RWPE1 (cell line): ENCODE data around the gene EGFR.

Source experiments
- CTCF ChIA-PET: fragments of 350-600 bp; sonication (Branson Sonifier 250); formaldehyde crosslinking; extraction: SDS; loops from one replicate; lab custom pipeline; 2021; lab: Yijun Ruan, JAX
- POLR2A ChIA-PET: fragments of 400-600 bp; formaldehyde crosslinking; extraction: SDS; loops from one replicate; lab custom pipeline; 2020; ENCODE audit warnings: antibody characterized with exemption; ENCODE audit not compliant: low non-redundant PET; lab: Yijun Ruan, JAX
- DNase-seq: peaks from one replicate; pipeline ENCODE4 v3.0.0; 2012; ENCODE audit warnings: low spot score
- H3K27ac ChIP-seq: fragments of 450-650 bp; 2 replicates; pipeline ENCODE4 v1.5.1; 2017
- TF ChIP-seq, protein P1 (sequence below): fragments of 450-650 bp; conservative IDR thresholded peaks from 2 replicates; pipeline ENCODE4 v1.5.1; 2017; ENCODE audit warnings: low read depth, mild to moderate bottlenecking

EGFR gene

DNA sequence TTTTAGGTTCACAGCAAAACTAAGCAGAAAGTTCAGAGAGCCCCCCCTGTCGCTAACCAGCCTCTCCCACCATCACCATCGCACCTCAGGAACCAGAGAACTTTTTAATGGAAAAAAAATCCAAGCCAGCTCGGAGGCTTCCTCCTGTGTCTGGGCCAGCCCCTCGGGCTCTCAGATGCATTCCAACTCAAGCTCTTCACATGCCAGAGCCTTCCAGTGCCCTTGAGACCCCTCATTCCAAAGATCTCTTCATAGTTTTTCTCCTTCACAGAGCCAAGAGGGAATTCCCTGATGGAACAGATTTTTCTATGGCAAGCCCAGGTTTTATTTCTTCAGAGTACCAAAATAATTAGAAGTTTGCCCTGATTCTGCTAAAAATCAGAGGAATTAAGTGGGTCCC lies 192.9 kb downstream of the EGFR start:
- POLR2A ChIA-PET, result no interaction called here
- peak overlapping the region; percentile 2; the same call in 1 of the 2 replicates for H3K27ac ChIP-seq
- TF ChIP-seq, protein P1, sequence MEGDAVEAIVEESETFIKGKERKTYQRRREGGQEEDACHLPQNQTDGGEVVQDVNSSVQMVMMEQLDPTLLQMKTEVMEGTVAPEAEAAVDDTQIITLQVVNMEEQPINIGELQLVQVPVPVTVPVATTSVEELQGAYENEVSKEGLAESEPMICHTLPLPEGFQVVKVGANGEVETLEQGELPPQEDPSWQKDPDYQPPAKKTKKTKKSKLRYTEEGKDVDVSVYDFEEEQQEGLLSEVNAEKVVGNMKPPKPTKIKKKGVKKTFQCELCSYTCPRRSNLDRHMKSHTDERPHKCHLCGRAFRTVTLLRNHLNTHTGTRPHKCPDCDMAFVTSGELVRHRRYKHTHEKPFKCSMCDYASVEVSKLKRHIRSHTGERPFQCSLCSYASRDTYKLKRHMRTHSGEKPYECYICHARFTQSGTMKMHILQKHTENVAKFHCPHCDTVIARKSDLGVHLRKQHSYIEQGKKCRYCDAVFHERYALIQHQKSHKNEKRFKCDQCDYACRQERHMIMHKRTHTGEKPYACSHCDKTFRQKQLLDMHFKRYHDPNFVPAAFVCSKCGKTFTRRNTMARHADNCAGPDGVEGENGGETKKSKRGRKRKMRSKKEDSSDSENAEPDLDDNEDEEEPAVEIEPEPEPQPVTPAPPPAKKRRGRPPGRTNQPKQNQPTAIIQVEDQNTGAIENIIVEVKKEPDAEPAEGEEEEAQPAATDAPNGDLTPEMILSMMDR, result no peak
- no peak for DNase-seq
- CTCF ChIA-PET, result interaction anchor here (0.5 to 1.8 kb wide), 2 partner anchors 26 to 44 kb away, joined by 3 to 5 read pairs; no protein-coding TSS in a partner anchor

DNA sequence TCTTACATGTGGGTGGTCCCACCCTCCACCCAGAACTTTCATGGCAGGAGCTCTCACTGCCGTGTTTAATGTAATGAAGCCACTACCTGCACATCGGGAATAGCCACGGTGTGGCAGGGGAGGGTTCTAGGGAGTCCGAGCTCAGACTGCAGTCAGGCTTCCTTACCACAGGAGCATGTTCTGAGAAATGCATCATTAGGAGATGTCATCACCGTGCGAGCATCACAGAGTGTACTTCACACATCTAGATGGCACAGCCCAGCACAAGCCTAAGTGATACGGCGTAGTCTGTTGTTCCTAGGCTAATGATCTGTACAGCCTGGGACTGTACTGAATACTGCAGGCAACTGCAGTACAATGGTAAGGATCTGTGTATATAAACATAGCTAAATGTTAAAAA lies 193.4 kb downstream of the EGFR start:
- TF ChIP-seq, protein P1, result no peak
- CTCF ChIA-PET, result interaction anchor here (0.5 to 1.8 kb wide), 2 partner anchors 26 to 43 kb away, joined by 3 to 5 read pairs; no protein-coding TSS in a partner anchor
- peak overlapping the region; percentile 2; the same call in 1 of the 2 replicates for H3K27ac ChIP-seq
- no peak for DNase-seq
- POLR2A ChIA-PET, result no interaction called here

- TF ChIP-seq, protein P1, result no peak
- ChIA-PET CTCF (interaction anchor here (1.8 kb wide), 1 partner anchor 43 kb away, joined by 5 read pairs; no protein-coding TSS in a partner anchor), POLR2A (no interaction called here)
- peak overlapping the region; percentile 48 for H3K27ac ChIP-seq
- DNase-seq, result no peak
Observed at GRCh38 chr7:55212838-55213237, 194.0 kb downstream of the EGFR start.

- ChIA-PET POLR2A (no interaction called here), CTCF (interaction anchor here (0.5 to 0.9 kb wide), 2 partner anchors 18 to 75 kb away, joined by 3 read pairs; no protein-coding TSS in a partner anchor)
- H3K27ac ChIP-seq, result no peak overlapping the region
- TF ChIP-seq, protein P1, result no peak
- DNase-seq, result no peak
Observed at GRCh38 chr7:55214707-55215106, 195.9 kb downstream of the EGFR start.

DNA sequence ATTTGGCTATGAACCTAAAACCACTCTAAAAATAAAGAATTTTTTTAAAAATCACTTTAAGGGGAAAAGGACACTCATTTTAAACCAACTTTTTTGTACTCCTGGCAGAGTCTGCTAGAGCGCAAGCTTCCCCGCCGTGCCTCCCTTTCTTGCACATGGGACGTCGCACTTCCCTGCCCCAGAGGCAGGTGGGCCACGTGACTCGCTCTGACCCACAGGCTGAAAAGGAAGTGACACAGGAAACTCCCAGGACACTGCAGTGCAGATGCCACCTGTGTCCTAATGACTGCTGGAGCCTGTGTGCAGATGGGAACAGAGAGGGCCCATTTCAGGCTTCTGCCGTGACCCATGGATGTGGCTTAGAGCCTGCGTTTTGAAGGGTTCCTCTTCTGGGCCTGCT lies 204.2 kb downstream of the EGFR start:
- TF ChIP-seq, protein P1, result no peak
- no peak for DNase-seq
- no peak overlapping the region for H3K27ac ChIP-seq
- ChIA-PET CTCF (interaction anchor here (1.5 kb wide), 1 partner anchor 32 kb away, joined by 5 read pairs; no protein-coding TSS in a partner anchor), POLR2A (no interaction called here)

DNA sequence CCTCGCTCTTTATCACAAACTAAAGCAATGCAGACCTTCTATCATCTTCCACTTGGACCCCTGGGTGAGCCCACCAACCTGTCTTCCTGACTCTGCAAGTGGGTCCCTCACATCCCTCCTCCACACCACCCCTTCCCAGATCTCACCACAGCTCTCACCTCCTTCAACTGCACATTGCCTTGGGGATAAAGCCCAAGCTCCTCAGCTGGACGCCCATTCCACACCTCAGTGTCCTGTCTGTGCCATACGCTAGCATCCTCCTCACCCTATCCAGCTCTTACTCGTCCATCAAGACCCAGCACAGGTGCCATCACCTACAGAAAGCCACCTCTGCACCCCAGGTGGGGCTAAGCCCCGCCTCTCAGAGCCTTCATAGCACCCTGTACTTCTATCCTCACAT lies 205.3 kb downstream of the EGFR start:
- POLR2A ChIA-PET, result no interaction called here
- CTCF ChIA-PET, result interaction anchor here (1.5 kb wide), 1 partner anchor 31 kb away, joined by 5 read pairs; no protein-coding TSS in a partner anchor
- TF ChIP-seq, protein P1, result no peak
- no peak overlapping the region for H3K27ac ChIP-seq
- DNase-seq, result no peak
